ENCODE measurements around the gene MAP7D2.
A peak's percentile ranks its signal among the peaks of the same experiment; 100 is the strongest.

MAP7D2 gene

GRCh38 chrX:20038966-20039365 is 77.7 kb downstream of the MAP7D2 start:
- no peak for DNase-seq (ENCODE audit: low read depth)

- DNase-seq (ENCODE audit: low read depth): no peak
Measured at GRCh38 chrX:20037186-20037585, 79.5 kb downstream of the MAP7D2 start.

GRCh38 chrX:20032201-20032600 is 84.5 kb downstream of the MAP7D2 start:
- no peak for DNase-seq (ENCODE audit: low read depth)

GRCh38 chrX:20029728-20030127 is 87.0 kb downstream of the MAP7D2 start:
- no peak for DNase-seq (ENCODE audit: low read depth)

GRCh38 chrX:20028588-20028987 is 88.1 kb downstream of the MAP7D2 start:
- no peak for DNase-seq (ENCODE audit: low read depth)

GRCh38 chrX:20026278-20026677 is 90.4 kb downstream of the MAP7D2 start:
- DNase-seq (ENCODE audit: low read depth): no peak

- no peak for DNase-seq (ENCODE audit: low read depth)
Measured at GRCh38 chrX:20019672-20020365, 96.9 kb downstream of the MAP7D2 start.

- no peak for DNase-seq (ENCODE audit: low read depth)
Measured at GRCh38 chrX:20016616-20016945, 100.1 kb downstream of the MAP7D2 start.

- no peak for DNase-seq (ENCODE audit: low read depth)
Measured at GRCh38 chrX:20015945-20016615, 100.6 kb downstream of the MAP7D2 start.

- DNase-seq (ENCODE audit: low read depth): no peak
Measured at GRCh38 chrX:20015422-20015821, 101.3 kb downstream of the MAP7D2 start.

- DNase-seq (ENCODE audit: low read depth): no peak
Measured at GRCh38 chrX:20011608-20012007, 105.1 kb downstream of the MAP7D2 start.

GRCh38 chrX:20007962-20008622 is 108.6 kb downstream of the MAP7D2 start:
- DNase-seq (ENCODE audit: low read depth): no peak

GRCh38 chrX:20005883-20006282 is 110.8 kb downstream of the MAP7D2 start:
- DNase-seq (ENCODE audit: low read depth): no peak

GRCh38 chrX:20001588-20001987 is 115.1 kb downstream of the MAP7D2 start:
- DNase-seq (ENCODE audit: low read depth): no peak

- no peak for DNase-seq (ENCODE audit: low read depth)
Measured at GRCh38 chrX:19991350-19991718, 125.4 kb downstream of the MAP7D2 start.

GRCh38 chrX:19990556-19991349 is 126.0 kb downstream of the MAP7D2 start, which contains the start of gene BCLAF3:
Gene BCLAF3 (minus strand): TSS chrX:19991061. CDS start chrX:19970264, 20,797 bp downstream.
- peak; percentile 72 for DNase-seq (ENCODE audit: low read depth)

GRCh38 chrX:19990151-19990555 is 126.6 kb downstream of the MAP7D2 start:
- DNase-seq (ENCODE audit: low read depth): no peak

- no peak for DNase-seq (ENCODE audit: low read depth)
Measured at GRCh38 chrX:19987856-19988255, 128.9 kb downstream of the MAP7D2 start.

GRCh38 chrX:19986531-19986930 is 130.2 kb downstream of the MAP7D2 start:
- no peak for DNase-seq (ENCODE audit: low read depth)

GRCh38 chrX:19981947-19982346 is 134.8 kb downstream of the MAP7D2 start:
- DNase-seq (ENCODE audit: low read depth): no peak

GRCh38 chrX:19975845-19976244 is 140.9 kb downstream of the MAP7D2 start:
- no peak for DNase-seq (ENCODE audit: low read depth)

- no peak for DNase-seq (ENCODE audit: low read depth)
Measured at GRCh38 chrX:19972984-19973383, 143.7 kb downstream of the MAP7D2 start.

- DNase-seq (ENCODE audit: low read depth): no peak
Measured at GRCh38 chrX:19968276-19968675, 148.4 kb downstream of the MAP7D2 start.
